NCI-H460 (cell line): ENCODE data around the gene MICALL1. TPM values are rescaled to one million over a fixed set of nuclear protein-coding genes. Genes with fewer than 3 reads are reported as not detected.

Experiments used
- DNase-seq: peaks from one replicate; pipeline ENCODE4 v3.0.0-alpha.2; 2016; ENCODE audit warnings: low read depth; ENCODE audit errors: extremely low read depth
- polyA plus RNA-seq: library from polyadenylated mRNA; depleted of rRNA; stranded (reverse); fragments of >200 nt; gene quantifications from 2 replicates; pipeline ENCODE4 v1.2.3, GENCODE V29; 2014; cell fraction: nucleus; rRNA removed
- total RNA-seq: library from RNA; depleted of rRNA; stranded (reverse); fragments of >200 nt; shearing (Covaris generic); gene quantifications from 2 replicates; pipeline ENCODE4 v1.2.3, GENCODE V29; 2014; rRNA removed

Gene MICALL1, protein sequence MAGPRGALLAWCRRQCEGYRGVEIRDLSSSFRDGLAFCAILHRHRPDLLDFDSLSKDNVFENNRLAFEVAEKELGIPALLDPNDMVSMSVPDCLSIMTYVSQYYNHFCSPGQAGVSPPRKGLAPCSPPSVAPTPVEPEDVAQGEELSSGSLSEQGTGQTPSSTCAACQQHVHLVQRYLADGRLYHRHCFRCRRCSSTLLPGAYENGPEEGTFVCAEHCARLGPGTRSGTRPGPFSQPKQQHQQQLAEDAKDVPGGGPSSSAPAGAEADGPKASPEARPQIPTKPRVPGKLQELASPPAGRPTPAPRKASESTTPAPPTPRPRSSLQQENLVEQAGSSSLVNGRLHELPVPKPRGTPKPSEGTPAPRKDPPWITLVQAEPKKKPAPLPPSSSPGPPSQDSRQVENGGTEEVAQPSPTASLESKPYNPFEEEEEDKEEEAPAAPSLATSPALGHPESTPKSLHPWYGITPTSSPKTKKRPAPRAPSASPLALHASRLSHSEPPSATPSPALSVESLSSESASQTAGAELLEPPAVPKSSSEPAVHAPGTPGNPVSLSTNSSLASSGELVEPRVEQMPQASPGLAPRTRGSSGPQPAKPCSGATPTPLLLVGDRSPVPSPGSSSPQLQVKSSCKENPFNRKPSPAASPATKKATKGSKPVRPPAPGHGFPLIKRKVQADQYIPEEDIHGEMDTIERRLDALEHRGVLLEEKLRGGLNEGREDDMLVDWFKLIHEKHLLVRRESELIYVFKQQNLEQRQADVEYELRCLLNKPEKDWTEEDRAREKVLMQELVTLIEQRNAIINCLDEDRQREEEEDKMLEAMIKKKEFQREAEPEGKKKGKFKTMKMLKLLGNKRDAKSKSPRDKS
- total RNA-seq: 6.3 and 7.5 TPM in 2 replicates
- 9.7 and 11.9 TPM in 2 replicates for polyA plus RNA-seq

DNA sequence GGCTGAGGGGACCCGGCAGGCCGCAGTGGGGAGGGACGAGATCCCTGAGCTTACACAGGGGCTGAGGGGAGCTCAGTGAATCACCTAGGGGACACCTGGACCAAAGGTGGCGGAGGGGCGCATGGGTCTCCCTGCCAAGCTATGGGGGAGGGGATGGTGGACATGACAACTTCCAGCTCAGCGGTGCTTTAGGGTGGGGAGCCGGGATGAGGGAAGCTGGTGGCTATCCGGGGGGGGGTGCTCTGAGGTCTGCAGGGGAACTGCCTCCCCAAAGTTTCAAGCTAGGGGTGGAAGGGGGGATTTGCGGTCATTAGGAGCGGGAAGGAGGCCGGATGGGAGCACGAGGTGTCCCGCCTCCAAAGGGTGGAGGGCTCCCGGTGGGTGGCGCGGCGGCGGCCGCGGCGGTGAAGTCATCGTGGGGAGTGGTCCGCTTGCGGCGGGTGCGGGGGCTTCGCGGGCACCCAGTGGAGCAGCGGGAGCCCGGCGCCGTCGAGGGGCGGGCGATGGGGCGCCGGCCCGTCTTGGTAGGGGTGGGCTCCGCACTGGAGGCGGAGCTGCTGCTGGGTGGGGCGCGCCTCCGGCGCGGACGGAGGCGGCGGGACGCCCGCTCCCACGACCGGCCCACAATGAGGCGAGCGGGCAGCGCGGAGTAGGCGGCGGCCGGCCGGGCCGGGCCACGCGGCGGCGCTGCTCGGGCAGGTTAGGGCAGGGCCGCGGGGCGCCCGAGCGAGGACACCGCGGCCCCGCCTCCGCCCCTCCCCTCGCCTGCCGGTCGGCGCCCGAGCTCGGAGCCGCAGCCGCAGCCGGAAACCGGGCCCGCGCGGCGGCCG, at the start of gene MICALL1:
TSS of gene MICALL1 (plus strand) at position 764 of the 830 bp plus-strand sequence. CDS start 126 bp downstream, outside the sequence.
- peak; percentile 36 for DNase-seq

DNA sequence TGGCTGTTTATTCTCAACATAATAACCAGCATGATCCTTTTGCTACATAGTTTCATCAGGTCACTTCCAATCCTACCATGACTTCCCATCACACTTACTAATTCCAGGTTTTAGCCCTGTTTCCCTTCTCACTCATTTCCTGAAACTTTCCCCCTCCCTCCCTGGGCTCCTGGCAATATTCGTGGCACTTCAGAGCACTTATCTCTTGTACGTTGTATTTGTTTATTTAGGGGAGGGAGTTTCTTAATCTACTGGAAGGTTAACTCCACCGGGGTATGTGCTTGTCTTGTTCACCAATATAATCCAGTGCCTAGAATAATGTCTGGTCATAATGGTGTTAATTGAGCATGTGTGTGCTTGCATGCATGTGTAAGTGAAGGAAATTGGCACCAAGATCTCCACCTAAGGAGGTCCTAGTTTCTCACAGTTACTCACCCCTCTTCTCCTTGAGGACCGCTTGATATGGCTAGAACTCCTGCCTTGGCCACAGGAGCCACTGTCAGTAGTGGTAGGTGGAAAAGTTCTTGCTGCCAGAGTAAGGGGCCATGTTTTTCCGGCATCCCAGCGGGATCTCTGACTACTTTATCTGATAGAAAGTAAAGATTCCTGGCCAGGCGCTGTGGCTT, 45.2 kb upstream of the MICALL1 start:
- DNase-seq: no peak

DNA sequence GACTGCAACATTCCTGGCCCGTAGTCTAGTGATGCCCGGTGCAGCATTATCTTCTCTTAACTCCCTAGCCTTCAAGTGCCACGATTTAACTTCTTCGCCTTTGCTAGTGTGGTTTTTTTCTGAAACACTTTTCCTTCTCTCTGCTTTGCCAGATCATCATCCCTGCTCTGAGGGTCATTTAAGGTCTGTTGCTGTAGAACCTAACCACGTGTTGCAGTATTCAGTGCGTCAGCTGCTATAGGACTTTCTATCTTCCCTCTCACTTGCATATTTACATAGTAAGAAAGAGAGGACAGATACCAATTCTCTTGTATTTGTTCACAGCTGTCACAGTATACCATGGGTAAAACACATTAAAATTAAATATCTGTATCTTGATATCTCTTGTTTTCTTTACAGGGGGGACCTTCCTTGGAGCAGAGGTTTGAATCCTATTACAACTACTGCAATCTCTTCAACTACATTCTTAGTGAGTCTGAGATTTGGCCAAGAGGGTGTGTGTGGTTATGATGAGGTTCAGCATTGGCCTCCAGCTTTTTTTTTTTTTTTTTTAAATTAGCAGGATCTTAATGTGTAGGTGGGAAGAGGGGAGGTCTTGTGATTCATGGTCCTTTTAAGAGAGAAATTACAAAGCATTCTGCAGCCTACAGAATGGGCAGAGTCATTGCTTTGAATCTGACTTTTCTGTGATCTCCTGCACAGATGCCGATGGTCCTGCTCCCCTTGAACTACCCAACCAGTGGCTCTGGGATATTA, 43.3 kb upstream of the MICALL1 start:
- DNase-seq: no peak

DNA sequence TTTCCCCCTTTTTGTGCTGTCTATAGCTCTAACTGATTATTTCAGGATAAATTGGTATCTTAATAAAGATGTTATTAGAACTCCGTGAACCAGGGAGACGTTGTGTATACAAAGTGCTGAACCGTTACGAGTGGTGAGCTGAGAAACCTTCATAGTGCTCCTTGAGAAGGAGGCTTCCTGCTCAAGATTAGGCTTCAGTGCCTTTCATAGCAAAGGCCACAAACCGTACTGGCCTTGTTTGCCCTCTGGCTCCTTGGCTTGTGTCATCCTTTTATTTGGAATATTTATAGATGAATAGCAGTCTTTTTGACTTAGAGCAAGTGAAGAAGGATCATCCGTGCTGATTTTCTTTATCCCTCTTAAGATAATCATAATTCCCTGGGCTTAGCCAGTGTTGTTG, 40.6 kb upstream of the MICALL1 start:
- DNase-seq: no peak

DNA sequence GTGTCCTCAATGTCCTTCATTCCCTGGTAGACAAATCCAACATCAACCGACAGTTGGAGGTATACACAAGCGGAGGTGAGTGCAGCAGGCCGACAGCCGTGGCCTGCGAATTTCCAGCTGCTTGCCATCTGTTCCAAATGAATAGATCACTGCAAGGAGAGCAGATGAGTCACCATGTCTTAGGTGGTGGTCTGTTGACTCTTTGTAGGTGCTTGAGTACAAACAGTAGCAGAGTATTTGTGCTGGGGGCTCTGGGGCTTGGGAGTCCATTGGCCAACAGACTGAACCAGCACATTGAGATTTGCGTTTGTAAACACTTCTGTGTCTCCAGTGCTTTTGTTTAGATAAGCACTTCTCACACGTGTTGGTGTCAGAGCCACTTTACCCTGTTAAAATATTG, 35.8 kb upstream of the MICALL1 start:
- DNase-seq: no peak

DNA sequence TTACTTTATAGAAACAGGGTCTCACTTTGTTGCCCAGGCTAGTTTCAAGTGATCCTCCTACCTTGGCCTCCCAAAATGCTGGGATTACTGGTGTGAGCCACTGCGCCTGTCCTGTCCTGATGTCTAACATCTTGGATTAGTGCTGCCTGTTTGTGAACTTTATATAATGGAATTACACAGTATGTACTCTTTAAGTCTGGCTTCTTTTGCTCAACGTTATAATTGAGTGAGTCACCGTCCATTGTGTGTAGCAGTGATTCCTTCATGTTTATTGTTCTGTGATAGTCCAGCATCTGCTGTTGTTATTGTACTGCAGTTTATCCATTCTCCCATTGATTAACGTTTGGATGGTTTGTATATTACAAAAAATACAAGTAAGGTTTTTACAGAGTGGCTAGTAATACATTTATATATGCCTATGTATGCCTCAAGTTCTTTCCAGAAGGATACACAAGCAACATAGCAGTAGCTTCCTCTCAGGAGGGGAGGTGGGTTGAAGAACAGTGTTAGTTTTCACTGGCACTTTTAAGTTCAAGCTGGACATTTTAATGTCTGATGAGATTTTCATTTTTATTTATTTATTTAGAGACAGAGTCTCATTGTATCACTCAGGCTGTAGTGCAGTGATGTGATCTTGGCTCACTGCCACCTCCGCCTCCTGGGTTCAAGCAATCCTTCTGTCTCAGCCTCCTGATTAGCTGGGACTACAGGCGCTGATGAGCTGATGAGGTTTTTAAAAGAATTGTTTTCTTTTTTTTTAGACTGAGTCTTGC, 25.2 kb upstream of the MICALL1 start:
- no peak for DNase-seq

DNA sequence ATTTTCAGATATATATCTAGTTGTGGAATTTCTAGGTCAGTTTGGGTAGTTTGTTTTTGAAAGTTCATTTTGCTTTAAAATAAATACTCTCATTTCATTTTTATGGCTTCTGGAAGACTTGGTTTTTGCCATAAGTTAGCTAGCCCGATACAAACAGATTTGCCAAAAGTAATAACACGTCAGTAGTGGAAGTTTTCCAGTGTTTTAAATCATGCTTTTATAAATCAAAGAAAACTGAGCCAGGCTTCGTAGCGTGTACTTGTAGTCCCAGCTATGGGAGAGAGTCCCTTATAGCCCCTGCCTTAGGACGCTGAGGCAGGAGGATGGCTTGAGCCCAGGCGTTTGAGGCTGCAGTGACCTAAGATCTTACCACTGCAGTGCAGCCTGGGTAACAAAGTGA, 21.7 kb upstream of the MICALL1 start:
- no peak for DNase-seq

DNA sequence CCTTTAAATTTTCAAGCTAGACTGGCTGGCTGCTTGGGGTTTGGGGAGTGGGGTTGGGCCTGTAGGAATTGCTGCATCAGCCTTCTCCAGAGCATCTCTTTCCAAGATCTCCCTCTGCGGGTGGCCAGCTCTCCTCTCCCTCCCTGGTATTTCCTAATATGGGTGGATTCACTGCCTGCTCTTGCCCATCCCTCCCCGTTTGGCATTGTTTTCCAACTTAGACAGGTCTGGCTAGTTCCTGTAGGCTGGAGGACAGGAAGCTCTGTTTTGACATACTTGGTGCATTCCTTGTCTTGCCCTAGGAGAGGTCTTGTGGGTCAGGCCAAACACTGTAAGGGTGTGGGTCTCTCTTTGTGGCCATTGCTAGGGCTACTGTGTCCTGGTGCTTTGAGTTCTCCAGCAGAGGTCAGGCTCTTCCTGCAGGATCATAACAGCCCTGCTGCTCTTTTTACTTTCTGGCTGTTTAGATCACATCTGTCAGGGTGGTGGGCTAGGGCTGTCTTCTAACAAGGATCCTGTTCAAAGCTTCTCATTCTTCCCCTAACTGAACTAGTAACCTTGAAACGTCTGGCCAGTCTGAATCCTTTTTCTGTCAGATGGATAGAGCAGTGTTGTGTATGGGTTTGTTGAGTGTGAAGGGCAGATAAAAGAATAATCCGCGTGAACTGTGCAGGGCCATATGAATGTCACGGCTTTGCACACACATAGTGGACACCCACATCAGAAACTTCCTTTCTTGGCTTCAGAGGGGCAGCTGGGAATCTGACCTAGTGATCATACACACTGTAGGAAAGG, 18.3 kb upstream of the MICALL1 start:
- DNase-seq: no peak

DNA sequence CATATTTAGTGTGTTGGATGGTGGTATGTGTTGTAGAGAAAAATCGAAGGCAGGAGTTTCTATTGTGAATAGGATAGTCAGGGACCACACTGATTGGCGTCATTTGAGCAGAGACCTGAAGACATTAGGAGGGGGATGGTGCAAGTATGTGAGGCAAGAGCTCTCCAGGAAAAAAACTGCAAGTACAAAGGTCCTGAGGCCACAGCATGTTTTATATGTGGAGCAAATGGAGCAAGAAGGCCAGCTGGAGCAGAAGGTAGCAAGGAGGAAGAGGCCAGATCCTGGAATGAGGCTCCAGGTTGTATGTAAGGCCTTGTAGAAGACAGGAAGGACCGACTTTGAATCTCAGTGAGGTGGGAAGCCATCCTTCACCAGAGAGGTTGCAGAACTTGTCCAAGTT, 14.2 kb upstream of the MICALL1 start:
- DNase-seq: no peak

DNA sequence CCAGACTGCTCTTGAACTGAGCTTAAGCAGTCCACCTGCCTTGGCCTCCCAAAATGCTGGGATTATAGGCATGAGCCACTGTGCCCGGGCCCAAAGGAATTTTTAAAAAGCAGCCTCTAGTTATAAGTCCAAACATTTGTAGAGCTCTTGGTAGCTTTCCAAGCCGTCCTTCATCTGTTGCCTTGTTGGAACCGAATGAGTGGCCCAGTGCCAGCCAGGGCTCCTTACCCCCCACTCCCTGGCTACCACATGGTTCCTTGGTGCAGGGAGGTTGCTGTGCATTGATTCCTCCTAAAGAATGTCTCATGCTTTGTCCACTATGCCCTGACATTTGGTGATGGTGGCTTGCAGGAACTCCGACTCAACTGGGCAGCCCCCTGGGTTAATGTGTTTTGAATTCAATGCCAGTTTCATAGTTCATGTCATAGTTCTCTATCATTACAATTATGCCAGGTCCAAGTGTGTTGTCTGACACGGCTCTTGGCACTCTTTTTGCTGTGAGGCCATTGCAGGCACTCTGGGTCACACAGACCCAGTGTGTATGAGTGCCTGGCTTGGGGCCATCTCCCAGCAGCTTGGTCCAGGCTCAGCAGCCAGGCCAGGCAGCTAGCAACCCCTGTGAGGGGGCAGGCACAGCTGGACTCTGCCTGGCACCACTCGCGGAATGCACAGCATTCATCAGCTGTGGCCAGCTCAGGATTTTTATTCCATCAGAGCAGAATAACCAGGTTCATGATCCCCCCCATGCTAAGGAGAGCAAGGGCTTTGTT, 13.3 kb upstream of the MICALL1 start:
- no peak for DNase-seq

DNA sequence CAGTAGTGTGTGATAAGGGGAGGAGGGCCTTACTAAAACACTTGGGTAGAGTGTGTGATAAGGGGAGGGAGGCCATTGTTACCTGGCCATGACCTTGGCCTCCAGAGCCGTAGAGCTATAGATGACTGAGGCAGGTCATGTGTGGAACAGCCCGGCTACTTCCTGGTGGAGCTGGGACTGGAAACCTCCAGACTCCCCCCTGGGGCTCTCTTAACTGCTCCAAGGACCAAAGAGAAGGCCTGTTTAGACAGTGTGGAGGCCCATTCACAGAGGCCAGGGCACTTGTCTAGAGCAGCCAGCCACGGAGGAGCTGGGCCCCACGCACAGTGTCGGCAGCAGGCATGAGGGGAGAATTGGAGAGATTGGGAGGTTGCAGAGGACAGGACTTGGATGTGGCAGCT, 12.5 kb upstream of the MICALL1 start:
- DNase-seq: no peak

DNA sequence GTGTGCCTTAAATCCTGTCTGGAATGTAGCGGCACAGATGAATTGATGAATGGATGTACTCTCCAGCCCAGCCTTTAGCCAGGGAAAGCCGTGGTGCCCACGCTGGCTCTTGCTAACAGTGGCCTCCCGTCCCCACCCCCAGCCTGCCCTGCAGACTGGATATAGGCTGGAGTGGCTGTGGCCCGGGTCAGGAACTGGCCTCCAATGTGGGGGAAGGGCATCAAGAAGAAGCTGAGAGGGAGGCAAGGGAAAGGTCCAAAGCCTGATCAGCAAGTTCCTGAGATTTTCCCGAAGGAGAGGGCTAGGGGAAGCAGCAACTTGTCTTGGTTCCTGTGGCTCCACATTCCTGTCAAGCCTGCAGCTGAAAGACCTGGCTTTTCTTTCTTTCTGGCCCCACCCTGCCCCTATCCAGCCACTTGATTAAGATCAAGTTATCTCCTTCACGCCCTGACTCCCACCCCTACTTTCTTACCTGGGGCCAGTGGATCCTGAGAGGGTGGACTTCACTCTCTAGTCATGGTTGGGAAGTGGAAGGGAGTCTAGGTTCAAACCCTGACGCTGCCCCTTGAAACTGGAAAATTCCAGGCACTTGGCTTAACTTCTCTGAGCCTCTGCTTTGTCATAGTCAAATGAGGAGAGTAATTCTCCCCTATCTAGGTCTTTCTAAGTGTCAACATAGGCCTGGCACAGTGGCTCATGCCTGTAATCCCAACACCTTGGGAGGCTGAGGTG, 11.0 kb upstream of the MICALL1 start:
- DNase-seq: no peak

DNA sequence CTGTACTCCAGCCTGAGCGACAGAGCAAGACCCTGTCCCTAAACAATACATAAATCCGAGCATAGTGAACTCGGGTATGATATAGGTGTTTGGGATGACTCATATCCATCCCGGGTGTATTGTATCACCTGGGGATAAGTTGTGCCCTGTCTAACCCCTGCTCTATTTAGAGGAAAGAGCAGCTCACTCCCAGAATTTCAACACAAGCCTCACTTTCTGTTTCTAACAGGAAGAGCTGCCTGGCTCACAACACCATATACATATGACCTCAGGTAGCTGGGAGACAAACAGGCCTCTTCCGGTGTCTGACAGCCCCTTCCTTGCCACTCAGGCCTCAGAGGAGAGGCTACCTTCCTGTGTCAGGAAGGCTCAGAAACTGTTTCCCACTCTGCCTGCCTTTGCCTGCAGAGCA, 9.9 kb upstream of the MICALL1 start:
- no peak for DNase-seq

DNA sequence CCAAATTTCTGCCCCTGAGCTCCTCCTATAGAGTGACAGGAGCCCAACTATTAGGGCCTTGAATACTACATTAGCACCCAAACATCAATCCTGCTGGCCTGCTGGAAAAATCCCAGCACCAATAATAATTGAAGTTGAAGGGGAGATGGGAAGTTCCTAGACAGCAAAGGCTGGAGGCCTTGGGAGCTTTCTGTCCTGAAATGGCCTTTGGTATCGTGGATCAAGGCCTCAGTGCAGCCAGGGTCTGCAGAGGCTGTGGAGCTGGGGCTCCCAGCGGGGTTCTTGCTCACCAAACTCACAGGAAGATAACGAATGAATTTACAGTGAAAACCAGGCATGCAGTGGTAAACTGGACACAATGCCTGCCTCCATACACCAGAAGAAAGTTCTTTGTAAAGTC, 9.2 kb upstream of the MICALL1 start:
- DNase-seq: no peak

DNA sequence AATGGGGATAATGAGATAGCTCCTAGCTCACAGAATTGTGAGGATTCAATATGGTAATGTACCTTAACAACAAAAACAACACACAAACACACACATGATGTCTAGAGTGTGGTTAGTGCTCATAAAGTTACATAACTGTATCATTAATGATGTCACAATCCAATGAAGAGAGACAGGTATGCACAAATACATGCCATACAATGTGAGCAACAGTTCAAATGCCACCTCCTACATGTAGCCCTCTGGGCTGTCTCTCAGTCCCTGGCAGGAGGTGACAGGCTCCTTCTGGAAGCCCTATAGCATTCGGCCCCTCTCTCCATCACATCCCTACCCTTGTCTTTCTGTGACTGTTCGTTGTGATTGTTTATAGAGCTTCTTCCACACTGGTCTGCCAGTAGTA, 8.3 kb upstream of the MICALL1 start:
- no peak for DNase-seq

DNA sequence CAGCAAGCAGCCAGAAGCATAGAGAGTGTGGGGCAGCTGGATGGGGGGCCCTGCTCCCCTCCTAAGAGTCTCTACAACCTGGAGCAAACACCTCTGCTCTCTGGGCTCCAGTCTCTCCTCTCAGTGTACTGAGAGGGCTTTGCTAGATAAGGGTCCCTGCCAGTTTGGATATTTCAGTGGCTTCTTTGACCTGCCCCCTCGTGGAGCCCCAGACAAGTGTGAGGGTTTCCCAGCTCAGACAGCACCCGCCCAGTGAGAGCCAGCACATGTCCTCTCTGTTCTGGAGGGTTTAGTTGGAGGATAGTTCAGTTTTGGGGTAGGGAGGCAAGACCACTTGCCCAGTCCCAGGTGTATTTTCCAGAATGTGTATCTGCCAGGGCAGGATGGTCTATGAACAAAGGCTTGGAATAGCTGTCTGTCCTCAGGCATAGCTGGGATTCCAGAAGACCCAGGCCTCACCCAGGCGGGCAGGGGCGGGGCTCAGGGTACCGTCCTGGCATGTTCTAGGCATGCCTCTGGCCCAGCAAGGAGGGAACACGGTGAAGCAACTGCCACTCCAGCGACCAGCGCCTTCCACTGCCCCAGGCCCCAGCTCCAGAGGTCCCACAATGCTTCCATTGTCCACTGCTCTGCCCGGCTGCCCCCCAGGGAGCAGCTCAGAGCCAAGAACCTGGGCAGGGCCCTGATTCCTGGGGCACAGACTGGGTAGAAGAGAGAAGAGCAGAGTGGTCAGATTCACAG, 7.5 kb upstream of the MICALL1 start:
- DNase-seq: no peak
